GM12865 (cell line): ENCODE measurements around the gene NDUFAF5.
"Not testable (repeated sequence)": the region's sequence is repeated elsewhere in the genome, so short reads cannot be mapped to it uniquely, and the experiment has no call there.

Experiments used
- DNase-seq: peaks from one replicate; pipeline ENCODE4 v3.0.0; 2010; ENCODE audit warnings: low read depth
- H3K4me3 ChIP-seq: 2 replicates; pipeline ENCODE4 v1.5.1; 2011; ENCODE audit warnings: mild to moderate bottlenecking, low read depth, low read length, control low read depth
- TF ChIP-seq, protein P1 (sequence below): IDR thresholded peaks from 2 replicates; pipeline ENCODE4 v1.5.1; 2011; ENCODE audit warnings: low read length, control low read depth, low read depth, inconsistent platforms; ENCODE audit not compliant: insufficient read depth; ENCODE audit errors: missing control alignments

NDUFAF5 gene

DNA sequence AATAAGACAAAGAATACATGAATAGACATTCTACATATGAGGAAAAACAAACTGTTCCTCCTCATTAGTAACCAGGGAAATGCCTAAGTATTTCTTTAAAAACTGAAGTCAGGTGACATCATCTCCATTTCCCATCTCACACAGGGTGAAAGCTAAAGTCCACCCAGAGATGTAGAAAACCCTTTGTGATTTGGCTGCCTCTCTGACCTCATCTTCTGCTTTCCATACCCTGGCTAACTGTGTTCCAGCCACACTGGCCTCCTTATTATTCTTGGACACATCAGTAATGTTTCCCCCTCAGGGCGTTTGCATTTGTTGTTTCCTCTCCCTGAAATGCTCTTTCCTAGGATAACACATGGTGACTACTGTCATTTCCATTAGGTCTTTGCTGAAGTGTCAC is 40.5 kb upstream of the NDUFAF5 start:
- TF ChIP-seq, protein P1, sequence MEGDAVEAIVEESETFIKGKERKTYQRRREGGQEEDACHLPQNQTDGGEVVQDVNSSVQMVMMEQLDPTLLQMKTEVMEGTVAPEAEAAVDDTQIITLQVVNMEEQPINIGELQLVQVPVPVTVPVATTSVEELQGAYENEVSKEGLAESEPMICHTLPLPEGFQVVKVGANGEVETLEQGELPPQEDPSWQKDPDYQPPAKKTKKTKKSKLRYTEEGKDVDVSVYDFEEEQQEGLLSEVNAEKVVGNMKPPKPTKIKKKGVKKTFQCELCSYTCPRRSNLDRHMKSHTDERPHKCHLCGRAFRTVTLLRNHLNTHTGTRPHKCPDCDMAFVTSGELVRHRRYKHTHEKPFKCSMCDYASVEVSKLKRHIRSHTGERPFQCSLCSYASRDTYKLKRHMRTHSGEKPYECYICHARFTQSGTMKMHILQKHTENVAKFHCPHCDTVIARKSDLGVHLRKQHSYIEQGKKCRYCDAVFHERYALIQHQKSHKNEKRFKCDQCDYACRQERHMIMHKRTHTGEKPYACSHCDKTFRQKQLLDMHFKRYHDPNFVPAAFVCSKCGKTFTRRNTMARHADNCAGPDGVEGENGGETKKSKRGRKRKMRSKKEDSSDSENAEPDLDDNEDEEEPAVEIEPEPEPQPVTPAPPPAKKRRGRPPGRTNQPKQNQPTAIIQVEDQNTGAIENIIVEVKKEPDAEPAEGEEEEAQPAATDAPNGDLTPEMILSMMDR, result no peak
- no peak overlapping the region for H3K4me3 ChIP-seq
- DNase-seq, result no peak

DNA sequence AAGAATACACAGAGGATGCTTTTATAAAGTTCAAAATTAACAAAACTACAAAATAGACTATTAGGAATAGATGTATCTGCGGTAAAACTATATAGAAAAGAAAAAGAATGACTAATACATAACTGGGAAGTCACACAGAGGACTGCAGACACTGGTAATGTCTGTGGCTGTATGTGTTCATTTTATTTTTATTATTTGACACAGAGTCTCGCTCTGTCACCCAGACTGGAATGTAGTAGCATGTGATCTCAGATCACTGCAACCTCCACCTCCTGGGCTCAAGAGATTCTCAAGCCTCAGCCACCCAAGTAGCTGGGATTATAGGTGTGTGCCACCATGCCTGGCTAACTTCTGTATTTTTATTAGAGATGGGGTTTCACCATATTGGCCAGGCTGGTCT is 39.0 kb upstream of the NDUFAF5 start:
- DNase-seq, result no peak
- TF ChIP-seq, protein P1, result no peak
- no peak overlapping the region for H3K4me3 ChIP-seq

DNA sequence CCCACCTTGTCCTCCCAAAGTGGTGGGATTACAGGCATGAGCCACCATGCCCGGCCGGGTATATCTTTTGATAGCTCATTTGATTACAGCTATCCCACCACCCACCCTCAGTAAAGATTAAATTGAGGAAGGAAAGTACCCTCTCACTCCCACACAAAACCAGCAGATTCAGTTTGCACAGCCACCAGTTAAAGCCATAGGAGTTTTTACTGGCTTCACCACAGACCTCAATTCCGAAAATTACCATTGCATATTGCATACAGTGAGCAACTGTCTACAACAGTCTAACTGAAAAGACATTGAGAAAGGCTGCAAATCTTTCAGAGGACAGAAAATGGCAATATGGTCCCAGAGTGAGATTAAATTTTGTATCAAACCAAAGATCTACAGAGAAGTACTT is 35.0 kb upstream of the NDUFAF5 start:
- no peak overlapping the region for H3K4me3 ChIP-seq
- DNase-seq, result no peak
- TF ChIP-seq, protein P1, result no peak

DNA sequence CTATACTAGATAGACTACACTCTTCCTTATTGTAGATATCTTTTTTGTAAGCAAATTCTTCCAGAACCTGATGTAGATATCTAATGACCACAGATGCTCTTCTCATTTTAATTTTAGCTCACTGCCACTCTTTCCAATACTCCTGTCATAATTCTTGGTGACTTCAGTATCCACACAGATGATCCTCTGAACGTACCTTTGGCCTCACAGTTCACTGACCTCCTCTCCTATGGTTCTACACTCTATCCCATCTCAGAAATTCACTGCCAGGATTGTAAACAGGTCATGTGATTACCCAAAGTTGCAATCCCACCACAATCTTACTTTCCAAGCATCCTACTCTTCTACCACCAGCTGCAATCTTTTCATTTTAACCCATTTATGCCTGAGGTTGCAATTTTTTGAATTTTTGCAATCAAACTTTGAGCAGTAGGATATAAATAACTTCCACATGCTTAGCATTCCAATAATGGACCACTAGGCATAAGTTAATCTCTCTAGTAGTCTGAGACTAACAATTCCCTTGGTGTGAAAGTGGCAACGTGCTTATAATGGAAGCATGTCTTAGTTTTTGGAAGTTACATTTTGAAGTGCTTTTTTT is 31.3 kb upstream of the NDUFAF5 start:
- H3K4me3 ChIP-seq, result no peak overlapping the region
- TF ChIP-seq, protein P1, result no peak
- no peak for DNase-seq

DNA sequence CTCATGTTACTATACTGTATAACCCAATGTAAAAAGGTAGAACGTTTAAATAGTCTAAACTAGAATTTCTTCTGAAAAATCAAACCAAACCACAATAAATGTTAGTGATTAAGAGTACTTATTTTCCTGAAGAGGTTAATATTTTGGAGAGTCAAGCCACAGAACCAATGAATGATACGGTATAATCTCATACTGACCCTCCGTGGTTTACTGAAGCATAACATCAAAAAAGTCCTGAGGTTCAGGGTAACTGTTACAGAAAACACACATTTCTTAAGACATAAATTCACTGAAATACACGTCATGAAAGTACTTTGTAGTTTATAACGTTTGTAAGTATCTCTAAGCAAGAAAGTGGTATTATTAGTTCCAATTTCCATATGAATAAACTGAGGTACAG is 29.0 kb upstream of the NDUFAF5 start:
- H3K4me3 ChIP-seq, result no peak overlapping the region
- TF ChIP-seq, protein P1, result no peak
- DNase-seq, result no peak

DNA sequence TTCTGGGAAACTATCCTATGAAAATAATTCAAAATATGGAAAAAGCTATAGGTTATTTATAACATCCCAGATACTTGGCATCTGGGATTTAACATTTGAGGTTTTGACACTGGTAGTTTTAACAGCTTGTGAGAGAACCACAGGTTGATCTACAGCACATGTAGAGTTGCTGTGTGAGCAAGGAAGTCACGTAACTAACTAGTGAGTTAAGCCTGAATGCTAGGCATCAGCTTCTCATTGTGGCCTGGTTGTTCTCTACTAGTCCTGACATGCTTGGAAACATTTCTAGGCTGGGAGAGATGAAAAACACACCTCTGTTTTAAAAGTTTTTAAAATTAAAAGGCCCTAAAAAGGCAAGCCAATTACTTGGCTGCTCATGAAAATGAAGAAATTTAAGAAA is 28.3 kb upstream of the NDUFAF5 start:
- TF ChIP-seq, protein P1, result no peak
- H3K4me3 ChIP-seq, result no peak overlapping the region
- no peak for DNase-seq

DNA sequence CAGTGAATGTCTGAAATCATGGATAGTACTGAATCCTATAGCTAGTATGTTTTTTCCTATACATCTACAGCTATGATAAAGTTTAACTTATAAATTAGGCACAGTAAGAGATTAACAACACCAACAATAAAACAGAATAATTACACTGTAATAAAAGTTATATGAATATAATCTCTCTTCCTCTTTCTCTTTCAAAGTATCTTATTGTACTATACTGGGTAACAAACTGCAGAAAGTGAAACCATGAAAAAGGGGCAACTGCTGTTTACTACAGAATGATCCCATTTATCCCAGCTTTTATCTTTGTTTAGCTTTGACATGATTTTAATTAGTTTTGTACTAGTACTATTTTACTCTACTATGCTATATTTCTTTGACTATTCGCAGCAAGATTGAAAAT is 25.9 kb upstream of the NDUFAF5 start:
- DNase-seq, result no peak
- H3K4me3 ChIP-seq, result no peak overlapping the region
- TF ChIP-seq, protein P1, result no peak

DNA sequence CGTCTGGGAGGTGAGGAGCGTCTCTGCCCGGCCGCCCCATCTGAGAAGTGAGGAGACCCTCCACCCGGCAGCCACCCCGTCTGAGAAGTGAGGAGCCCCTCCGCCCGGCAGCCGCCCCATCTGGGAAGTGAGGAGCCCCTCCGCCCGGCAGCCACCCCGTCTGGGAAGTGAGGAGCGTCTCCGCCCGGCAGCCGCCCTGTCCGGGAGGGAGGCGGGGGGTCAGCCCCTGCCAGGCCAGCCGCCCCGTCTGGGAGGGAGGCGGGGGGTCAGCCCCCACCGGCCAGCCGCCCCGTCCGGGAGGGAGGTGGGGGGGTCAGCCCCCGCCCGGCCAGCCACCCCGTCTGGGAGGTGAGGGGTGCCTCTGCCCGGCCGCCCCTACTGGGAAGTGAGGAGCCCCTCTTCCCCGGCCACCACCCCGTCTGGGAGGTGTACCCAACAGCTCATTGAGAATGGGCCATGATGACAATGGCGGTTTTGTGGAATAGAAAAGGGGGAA is 24.3 kb upstream of the NDUFAF5 start:
- not testable (repeated sequence) for DNase-seq, H3K4me3 ChIP-seq
